ENCODE data around the gene KLHL29.

DNA sequence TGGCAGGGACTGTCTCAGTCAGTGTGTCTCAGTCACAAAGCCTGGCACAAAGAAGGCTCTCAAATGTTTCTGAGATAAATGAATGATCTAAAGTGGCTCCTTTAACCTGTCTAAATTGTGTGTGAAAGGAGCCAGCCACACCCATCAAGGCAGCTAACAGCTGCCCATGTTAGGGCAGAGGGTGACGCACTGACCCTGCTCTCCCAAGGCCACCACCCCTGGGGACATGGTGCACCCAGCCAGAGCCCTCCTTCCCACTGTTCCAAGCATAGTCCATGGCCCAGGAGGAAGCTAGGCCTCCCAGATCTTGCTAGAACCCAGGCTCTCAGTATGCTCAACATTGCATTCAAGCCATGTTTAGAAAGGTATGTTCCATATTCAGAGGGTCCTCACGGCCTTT, 100.3 kb downstream of the KLHL29 start:
- TF ChIP-seq CTCF (conservative IDR thresholded peaks at IDR 0.05; ENCODE audit: low read depth, low read length), result no peak
- no peak for TF ChIP-seq EZH2 (IDR thresholded peaks at IDR 0.05; ENCODE audit: borderline replicate concordance, low read depth, low read length, poor library complexity, severe bottlenecking)
